Renal pelvis (tissue), 12 donors: Measurements from ENCODE around the gene NMRK1. TPM values are rescaled to one million over a fixed set of nuclear protein-coding genes. Genes with fewer than 3 reads are reported as not detected.

Source experiments
- DNase-seq: peaks from one replicate; pipeline ENCODE4 v3.0.0-alpha.2; 2013
- long read RNA-seq, 16 experiments: transcript quantifications; one replicate each; lab custom pipeline, GENCODE V29; 2026
- polyA plus RNA-seq, 3 donors: library from polyadenylated mRNA; unstranded; fragments of 120-200 nt; gene quantifications; one replicate each; pipeline ENCODE4 v1.2.1, GENCODE V29; 2013; ENCODE audit not compliant: insufficient read length in 3 of 3

The NMRK1 gene
- polyA plus RNA-seq, result 10 to 100 TPM; 18.0 to 27.4 (median 27.0) TPM
- long read RNA-seq, donor 1, partial matches to known transcripts, result 0 of 5 reads
- long read RNA-seq, donor 1, other reads (novel, unspliced or antisense), result 0 of 5 reads
- long read RNA-seq, donor 2, transcript NMRK1-201 (9 exons, 1,185 nt), result major isoform, 7 of 15 reads
- long read RNA-seq, donor 2, transcript NMRK1-202 (8 exons, 1,121 nt), result minor isoform, 6 of 15 reads
- long read RNA-seq, donor 2, partial matches to known transcripts, result 0 of 15 reads
- long read RNA-seq, donor 2, other reads (novel, unspliced or antisense), result 0 of 15 reads
- long read RNA-seq, donor 3, transcript NMRK1-201 (9 exons, 1,185 nt), result major isoform, 9 of 30 reads
- long read RNA-seq, donor 3, partial matches to known transcripts, result 0 of 30 reads
- long read RNA-seq, donor 3, other reads (novel, unspliced or antisense), result 18 of 30 reads
- long read RNA-seq, donor 4, transcript NMRK1-202 (8 exons, 1,121 nt), result major isoform, 8 of 14 reads
- long read RNA-seq, donor 4, partial matches to known transcripts, result 0 of 14 reads
- long read RNA-seq, donor 4, other reads (novel, unspliced or antisense), result 0 of 14 reads
- long read RNA-seq, donor 5, transcript NMRK1-201 (9 exons, 1,185 nt), result major isoform, 5 of 30 reads
- long read RNA-seq, donor 5, partial matches to known transcripts, result 8 of 30 reads
- long read RNA-seq, donor 5, other reads (novel, unspliced or antisense), result 11 of 30 reads
- long read RNA-seq, donor 6, transcript NMRK1-201 (9 exons, 1,185 nt), result major isoform, 5 of 7 reads
- long read RNA-seq, donor 6, partial matches to known transcripts, result 0 of 7 reads
- long read RNA-seq, donor 6, other reads (novel, unspliced or antisense), result 0 of 7 reads
- long read RNA-seq, donor 7, partial matches to known transcripts, result 0 of 9 reads
- long read RNA-seq, donor 7, other reads (novel, unspliced or antisense), result 0 of 9 reads
- long read RNA-seq, donor 8, result 0 reads
- long read RNA-seq, donor 9, partial matches to known transcripts, result 0 of 4 reads
- long read RNA-seq, donor 9, other reads (novel, unspliced or antisense), result 0 of 4 reads
- long read RNA-seq, donor 10, partial matches to known transcripts, result 13 of 41 reads
- long read RNA-seq, donor 10, other reads (novel, unspliced or antisense), result 20 of 41 reads
- long read RNA-seq, donor 11, partial matches to known transcripts, result 12 of 33 reads
- long read RNA-seq, donor 11, other reads (novel, unspliced or antisense), result 10 of 33 reads
- long read RNA-seq, donor 12, partial matches to known transcripts, result 0 of 6 reads
- long read RNA-seq, donor 12, other reads (novel, unspliced or antisense), result 0 of 6 reads
- long read RNA-seq, donor 13, partial matches to known transcripts, result 0 of 3 reads
- long read RNA-seq, donor 13, other reads (novel, unspliced or antisense), result 0 of 3 reads
- long read RNA-seq, donor 14, result 0 reads
- long read RNA-seq, donor 15, transcript NMRK1-201 (9 exons, 1,185 nt), result major isoform, 8 of 16 reads
- long read RNA-seq, donor 15, partial matches to known transcripts, result 0 of 16 reads
- long read RNA-seq, donor 15, other reads (novel, unspliced or antisense), result 0 of 16 reads
- long read RNA-seq, donor 16, transcript NMRK1-202 (8 exons, 1,121 nt), result minor isoform, 5 of 18 reads
- long read RNA-seq, donor 16, transcript NMRK1-201 (9 exons, 1,185 nt), result major isoform, 9 of 18 reads
- long read RNA-seq, donor 16, partial matches to known transcripts, result 0 of 18 reads
- long read RNA-seq, donor 16, other reads (novel, unspliced or antisense), result 0 of 18 reads

- DNase-seq, result peak; percentile 95
Measured at GRCh38 chr9:75087824-75088645, at the start of gene NMRK1, which contains the start of gene OSTF1. NMRK1 (minus strand) TSS chr9:75088155; CDS start chr9:75083115, 5,040 bp downstream. OSTF1 (plus strand) TSS chr9:75088514; CDS start chr9:75088693, 179 bp downstream.

GRCh38 chr9:75134495-75134894 is 46.5 kb upstream of the NMRK1 start:
- no peak for DNase-seq

- DNase-seq, result no peak
Measured at GRCh38 chr9:75133396-75133795, 45.4 kb upstream of the NMRK1 start.

- no peak for DNase-seq
Measured at GRCh38 chr9:75132244-75132643, 44.3 kb upstream of the NMRK1 start.

- no peak for DNase-seq
Measured at GRCh38 chr9:75131700-75132099, 43.7 kb upstream of the NMRK1 start.

- no peak for DNase-seq
Measured at GRCh38 chr9:75130621-75131230, 42.8 kb upstream of the NMRK1 start.

- DNase-seq, result no peak
Measured at GRCh38 chr9:75130172-75130571, 42.2 kb upstream of the NMRK1 start.

GRCh38 chr9:75128535-75128934 is 40.6 kb upstream of the NMRK1 start:
- no peak for DNase-seq

- no peak for DNase-seq
Measured at GRCh38 chr9:75123696-75124095, 35.7 kb upstream of the NMRK1 start.

GRCh38 chr9:75121914-75122558 is 34.1 kb upstream of the NMRK1 start:
- no peak for DNase-seq

GRCh38 chr9:75120686-75121085 is 32.7 kb upstream of the NMRK1 start:
- DNase-seq, result no peak

- no peak for DNase-seq
Measured at GRCh38 chr9:75117564-75117963, 29.6 kb upstream of the NMRK1 start.

- no peak for DNase-seq
Measured at GRCh38 chr9:75116306-75116705, 28.4 kb upstream of the NMRK1 start.

GRCh38 chr9:75112789-75113188 is 24.8 kb upstream of the NMRK1 start:
- no peak for DNase-seq

- DNase-seq, result no peak
Measured at GRCh38 chr9:75111019-75111622, 23.2 kb upstream of the NMRK1 start.

GRCh38 chr9:75109210-75109839 is 21.4 kb upstream of the NMRK1 start:
- no peak for DNase-seq

GRCh38 chr9:75108571-75108970 is 20.6 kb upstream of the NMRK1 start:
- DNase-seq, result no peak

- peak; percentile 73 for DNase-seq
Measured at GRCh38 chr9:75106857-75107256, 18.9 kb upstream of the NMRK1 start.
